NCI-H2029 treated with DMSO at 0.1 percent for 48 hours (cell line): ENCODE measurements around the gene PSMA7.
A peak's percentile ranks its signal among the peaks of the same experiment; 100 is the strongest.

Source experiments
- DNase-seq: peaks from one replicate; lab custom pipeline; 2025; lab: John Stamatoyannopoulos, UW

PSMA7 gene

DNA sequence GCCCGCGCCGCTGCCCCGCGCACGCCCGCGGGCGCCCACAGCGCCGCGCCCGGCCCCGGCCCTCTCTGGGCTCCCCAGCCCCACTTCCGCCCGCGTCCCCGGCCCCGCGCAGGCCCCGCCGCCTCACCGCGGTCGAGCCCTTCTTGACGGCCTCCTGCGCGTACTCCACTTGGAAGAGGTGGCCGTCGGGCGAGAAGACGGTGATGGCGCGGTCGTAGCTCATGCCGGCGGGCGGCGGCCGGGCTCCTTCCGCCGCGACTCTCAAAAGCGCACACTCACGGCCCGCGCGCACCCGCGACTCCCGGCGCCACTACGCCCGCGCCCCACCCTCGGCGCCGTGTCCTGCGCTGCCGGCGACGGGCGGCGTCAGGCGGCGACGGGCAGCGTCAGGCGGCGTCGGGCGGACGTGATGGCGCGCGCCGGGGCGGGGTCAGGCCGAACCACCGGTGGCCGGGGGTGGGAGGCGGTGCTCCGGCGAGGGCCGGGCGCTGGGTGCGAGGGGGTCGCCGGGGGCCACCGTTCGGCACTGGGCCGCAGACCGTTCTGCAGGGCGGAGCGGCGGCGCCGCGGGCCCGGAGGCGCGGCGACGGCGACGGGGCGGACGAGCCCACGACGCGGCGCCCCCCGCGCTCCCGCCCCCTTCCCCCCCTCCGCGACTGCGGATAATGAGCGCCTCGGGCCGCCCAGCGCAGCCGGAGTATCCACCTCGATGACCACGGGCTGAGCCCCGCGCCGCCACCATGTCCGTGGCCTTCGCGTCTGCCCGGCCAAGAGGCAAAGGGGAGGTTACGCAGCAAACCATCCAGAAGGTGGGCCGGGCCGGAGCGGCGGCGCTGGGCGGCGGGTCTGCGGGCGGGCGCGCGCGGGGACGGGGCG, at the start of gene PSMA7, which contains the start of gene SS18L1:
Gene PSMA7, minus strand, starts transcription at position 314 of the 876 bp plus-strand sequence. Its CDS starts 91 bp downstream, at position 223.
Gene SS18L1, plus strand, starts transcription at position 689 of the 876 bp plus-strand sequence. Its CDS starts 52 bp downstream, at position 741.
- DNase-seq, result peak; percentile 30

DNA sequence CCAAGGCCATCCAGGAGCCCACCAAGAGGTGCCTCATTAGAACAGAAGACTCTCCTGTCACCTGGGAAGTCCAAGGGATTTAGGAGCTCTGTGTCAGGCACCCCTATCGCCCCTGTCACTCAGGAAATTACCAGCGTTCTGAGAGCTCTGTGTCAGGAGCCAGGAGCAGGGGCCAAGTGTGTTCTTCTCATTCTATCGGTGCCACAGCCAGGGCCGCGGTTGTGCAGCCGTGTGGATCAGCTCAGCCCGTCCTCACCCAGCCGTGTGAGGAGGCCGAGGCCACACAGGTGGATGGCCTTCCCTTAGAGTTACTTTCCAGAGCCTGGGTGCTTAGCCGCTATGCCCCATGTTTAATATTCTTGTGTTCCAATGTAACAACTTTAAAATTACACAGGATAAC, 49.4 kb upstream of the PSMA7 start:
- DNase-seq, result no peak

DNA sequence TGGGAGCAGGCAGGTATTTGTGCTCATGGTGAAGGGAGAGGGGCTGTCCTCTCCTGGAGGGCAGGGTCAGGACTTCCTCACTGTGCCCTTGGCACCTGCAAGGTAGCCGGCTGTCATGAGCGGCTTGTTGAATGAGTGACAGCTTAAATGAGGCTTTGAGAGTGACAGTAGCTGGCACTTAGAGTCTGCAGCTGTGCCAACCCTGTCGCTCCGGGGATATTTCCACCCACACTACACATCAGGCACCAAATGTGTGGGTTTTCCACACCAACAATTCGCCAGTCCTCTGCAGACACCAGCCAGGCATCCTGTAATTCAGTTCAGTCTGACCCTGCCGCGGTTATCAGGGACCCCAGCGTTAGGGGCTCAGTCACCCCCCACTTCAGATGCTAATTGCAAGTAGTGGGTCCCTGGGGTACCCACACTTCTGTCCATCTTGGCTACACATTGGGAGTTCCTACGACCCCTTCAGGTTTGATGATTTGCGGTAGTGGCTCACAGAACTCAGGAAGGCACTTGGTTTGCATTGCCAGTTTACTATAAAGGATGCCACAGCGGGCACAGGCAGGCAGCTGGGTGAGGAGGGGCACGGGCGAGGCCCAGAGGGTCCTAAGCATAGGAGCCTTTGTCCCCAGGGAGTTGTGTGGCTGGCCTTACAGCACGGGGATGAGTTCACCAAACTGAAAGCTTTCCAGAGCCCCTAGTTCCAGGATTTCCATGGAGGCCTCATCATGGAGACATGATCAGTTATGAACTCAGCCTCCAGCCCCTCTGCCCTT, 48.8 kb upstream of the PSMA7 start:
- no peak for DNase-seq

DNA sequence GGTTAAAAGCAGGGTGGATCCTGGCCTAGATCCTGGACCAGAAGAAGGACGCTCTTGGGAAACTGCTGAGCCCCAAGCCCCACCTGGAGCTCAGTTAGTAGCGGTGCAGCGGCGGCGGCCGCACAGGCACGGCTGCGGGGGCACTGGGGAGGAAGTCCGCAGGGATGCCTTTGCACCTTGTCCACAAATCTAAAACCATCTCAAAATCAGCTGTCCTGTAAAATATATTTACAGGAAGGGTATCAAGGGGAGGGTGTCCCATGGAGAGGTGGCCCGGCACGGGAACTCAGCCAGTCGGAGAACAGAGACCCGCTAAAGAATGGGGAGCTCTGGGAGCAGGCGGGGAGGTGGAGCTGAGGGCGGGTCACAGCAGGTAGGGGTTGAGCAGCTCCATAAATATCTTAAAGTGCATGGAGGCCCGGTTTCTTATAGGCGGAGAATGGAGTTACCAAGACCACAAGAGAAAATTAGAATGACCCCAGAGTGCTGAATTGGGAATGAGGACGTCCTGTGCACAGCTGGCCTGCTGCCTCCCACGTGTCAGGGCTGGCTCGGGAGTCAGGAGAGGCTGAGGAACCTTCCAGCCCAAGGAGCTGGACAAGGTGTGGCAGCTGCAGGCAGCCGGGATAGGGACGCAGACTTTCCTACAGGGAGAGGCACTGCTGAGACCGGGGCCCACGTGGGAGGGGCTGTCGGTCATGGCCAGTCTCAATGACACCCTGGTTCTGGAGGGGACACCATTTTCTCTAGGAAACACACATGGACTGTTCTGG, 47.6 kb upstream of the PSMA7 start:
- no peak for DNase-seq

GRCh38 chr20:62186887-62187866, 44.0 kb upstream of the PSMA7 start:
- no peak for DNase-seq

DNA sequence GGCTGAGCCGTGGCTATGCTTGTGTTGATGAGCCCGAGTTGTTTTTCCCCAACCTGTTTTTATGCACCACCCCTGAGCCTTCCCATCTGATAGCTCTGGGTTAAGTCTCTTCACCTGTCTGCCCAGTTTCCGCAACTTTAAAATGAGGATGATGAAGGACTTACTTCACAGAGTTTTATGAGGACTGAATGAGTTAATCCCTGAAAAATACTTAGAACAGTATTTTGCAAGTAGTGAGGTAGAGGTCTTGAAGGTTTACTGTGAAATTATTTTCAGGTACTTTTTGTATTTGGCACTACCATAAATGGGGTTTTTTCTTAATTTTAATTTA, 42.9 kb upstream of the PSMA7 start:
- DNase-seq, result no peak

- DNase-seq, result no peak
Measured at GRCh38 chr20:62183426-62184142, 40.4 kb upstream of the PSMA7 start.

GRCh38 chr20:62182469-62183425, 39.6 kb upstream of the PSMA7 start, which contains the start of gene MTG2:
TSS of gene MTG2 (plus strand) at chr20:62183028. CDS start at chr20:62193421, 10,393 bp downstream.
- peak; percentile 63 for DNase-seq

DNA sequence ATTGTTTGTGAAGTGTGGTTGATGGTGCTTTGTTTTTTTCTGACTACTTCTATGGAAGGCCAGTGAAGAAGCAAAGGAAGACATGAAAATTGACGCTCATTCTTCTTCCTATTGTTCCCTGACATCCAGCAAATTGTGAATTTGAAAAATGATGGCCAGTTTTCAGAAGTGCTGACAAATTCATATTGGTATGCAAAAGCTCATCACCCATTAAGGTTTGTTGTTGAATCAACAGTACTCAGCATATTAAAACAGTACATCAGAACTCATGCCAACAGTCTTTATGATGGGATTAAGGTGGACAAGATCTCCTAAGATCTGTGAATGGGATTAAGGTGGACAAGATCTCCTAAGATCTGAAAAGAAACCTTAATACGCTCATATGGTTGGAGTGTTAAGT, 38.6 kb upstream of the PSMA7 start:
- no peak for DNase-seq

DNA sequence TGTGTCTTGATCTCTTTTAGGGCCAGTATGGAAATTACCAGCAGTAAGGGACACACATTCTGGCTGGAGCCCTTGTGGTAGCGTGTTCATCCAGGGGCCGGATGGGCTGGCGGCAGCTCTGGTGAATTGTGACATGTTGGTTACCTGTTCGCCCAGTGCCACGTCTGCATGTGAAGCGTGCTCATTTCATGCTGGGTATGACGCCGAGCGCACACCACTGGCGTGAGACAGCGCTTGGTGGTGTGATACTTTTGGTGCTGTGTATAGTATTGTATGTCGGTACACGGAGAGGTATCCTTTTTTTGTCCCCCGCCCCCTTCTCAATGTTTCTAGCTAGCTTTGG, 35.9 kb upstream of the PSMA7 start:
- no peak for DNase-seq

DNA sequence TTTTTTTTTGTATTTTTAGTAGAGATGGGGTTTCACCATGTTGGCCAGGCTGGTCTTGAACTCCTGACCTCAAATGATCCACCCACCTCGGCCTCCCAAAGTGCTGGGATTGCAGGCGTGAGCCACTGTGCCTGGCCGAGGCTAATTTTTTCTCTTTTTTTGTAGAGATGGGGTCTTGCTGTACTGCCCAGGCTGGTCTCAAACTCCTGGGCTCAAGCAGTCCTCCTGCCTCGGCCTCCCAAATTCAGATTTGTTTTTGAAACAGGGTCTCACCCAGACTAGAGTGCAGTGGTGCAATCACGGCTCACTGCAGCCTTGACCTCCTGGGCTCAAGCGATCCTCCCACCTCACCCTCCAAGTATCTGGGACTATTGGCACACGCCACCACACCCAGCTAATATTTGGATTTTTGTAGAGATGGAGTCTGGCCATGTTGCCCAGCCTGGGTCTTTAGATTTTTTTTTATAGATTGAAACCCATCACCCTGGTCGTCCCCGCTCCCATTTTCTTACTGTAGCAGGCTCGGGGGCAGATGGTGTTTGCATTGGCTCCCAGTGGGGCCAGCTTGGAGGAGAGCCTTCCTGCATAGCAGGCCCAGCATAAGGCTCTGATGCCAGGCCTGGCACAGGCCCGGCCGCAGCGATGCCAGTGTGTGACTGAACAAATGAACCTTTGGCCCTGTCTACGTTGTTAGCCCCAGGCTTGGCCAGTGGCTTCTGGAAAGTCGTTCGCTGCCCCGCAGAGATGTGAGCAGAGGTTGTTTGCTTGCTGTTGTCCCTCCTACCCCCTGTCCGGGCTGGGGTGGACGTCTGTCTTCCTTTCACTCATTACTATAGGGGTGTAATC, 35.3 kb upstream of the PSMA7 start:
- DNase-seq, result no peak

DNA sequence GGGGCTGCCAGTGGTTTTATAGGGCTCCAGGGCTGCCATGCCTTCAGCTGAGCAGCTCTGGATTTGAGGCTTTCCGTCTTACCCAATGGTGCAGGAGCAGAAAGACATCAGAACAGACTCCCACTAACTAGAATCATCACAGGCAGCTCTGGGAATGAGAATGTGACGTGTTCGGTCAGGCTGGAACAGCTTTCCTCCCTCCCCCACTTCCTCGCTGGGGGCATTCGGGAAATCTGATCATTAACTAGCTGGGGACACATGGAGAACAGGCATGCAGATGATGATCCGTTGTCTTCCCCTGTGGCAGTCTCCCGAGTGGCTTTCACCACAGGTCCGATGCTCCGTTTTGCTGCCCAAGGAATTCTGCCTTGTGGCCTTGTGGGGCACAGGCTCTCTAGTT, 34.1 kb upstream of the PSMA7 start:
- no peak for DNase-seq

- DNase-seq, result no peak
Measured at GRCh38 chr20:62176866-62177265, 33.7 kb upstream of the PSMA7 start.

DNA sequence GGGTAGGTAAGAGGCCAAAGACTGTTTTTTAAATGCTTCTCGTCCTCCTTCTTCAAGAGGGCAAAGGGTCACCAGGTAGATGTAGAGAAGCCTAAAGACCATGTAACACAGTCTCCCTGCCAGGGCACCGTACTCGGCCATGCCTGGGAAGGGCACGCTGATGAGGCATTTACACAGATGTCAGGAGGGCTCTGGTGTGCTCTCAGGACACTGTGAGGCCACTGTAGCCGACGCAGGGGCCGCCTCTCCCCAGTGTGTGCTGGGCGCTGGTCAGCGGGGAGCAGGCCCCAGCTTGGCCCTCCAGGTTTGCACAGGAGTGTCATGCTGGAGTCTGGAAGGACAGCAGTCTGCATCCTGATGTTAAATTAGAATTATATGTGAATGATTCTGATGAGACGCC, 32.5 kb upstream of the PSMA7 start:
- no peak for DNase-seq

DNA sequence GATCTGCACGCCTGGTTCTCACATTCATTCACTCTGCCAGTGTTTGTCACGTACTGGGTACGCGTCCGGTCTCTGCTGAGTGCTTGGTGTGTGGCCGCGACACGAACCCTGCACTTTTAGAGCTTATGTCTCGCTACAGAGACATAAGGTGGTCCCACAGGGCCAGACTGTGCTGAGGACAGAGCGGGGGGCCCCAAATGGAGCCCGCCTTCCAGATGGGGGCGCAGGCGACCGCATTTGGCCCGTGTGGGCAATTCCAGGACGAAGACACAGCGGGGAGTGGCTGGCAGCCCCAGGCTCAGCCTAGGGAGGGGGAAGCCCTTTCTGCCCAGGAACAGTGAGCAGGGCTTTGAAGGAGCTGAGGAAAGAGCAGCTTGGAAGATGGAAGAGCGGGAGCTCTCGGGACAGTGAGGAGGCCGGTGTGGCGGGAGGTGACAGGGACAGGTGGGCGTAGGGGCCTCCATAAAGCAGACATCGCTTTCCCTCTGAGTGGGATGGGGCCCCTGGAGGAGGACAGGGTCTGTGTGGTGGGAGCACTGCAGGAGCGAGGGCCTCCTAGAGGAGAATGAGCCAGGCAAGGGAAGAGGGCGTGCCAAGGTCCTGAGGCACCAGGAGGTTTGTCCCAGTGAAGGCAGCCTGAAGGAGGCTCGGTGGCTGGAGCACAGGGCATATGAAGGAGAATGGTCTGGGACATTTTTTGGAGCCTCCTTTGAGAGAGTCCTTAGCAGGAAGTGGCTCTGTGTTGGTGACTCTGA, 31.9 kb upstream of the PSMA7 start:
- DNase-seq, result no peak

DNA sequence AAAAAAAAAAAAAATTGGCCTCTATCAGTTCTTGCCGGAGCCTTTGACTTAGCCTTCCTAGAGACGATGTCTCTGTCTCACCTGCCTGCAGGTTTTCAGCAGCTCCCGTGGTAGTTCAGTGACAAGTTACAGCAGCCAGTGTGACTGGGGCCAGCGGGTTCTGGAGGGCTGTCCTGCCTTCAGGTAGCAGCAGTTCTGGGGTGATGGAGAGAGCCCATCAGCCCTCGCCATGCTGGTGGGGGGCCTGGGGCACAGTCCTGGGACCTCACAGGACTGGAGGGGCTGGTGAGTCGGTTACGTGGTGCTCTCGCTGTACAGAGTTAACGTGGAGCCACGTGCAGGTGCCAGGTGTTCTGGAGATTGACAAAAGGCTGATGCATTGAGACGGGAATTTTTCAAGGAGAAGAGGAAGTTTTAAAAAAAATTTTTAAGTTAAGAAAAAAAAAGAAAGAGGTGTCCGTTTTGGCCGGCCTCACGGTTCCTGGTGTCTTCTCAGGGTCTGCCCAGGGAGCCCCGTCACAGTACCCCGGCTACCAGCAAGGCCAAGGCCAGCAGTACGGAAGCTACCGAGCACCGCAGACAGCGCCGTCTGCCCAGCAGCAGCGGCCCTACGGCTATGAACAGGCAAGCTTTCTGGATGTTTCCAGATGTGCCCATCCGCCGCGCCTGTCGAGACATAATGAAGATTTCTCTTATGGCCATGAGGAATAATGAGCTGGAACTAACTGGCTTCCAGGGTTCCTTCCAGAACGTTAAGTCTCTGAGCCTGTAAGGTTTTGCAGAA, 31.0 kb upstream of the PSMA7 start:
- DNase-seq, result no peak

DNA sequence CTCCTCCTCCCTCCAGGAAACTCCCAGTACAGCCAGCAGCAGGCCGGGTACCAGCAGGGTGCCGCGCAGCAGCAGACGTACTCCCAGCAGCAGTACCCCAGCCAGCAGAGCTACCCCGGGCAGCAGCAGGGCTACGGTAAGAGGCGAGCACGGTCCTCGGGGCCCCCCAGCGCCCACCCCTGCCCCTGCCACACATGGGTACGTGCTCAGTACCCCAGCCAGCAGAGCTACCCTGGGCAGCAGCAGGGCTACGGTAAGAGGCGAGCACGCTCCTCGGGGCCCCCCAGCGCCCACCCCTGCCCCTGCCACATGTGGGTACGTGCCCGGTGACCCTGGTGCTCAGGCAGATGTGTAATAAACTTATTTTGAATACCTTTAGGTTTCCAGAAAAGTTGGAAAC, 29.5 kb upstream of the PSMA7 start:
- DNase-seq, result no peak
